CD8-positive, alpha-beta memory T cell (primary cell): ENCODE data around the gene EPB41L3. TPM values are rescaled to one million over a fixed set of nuclear protein-coding genes. Genes with fewer than 3 reads are reported as not detected.

ENCODE experiments used
- CTCF ChIA-PET: fragments of 350-600 bp; sonication (Branson Sonifier 250); formaldehyde crosslinking; loops from one replicate; lab custom pipeline; 2021; ENCODE audit warnings: antibody characterized with exemption; lab: Charles Lee
- POLR2A ChIA-PET: fragments of 350-600 bp; sonication (Branson Sonifier 250); formaldehyde crosslinking; loops from one replicate; lab custom pipeline; 2021; ENCODE audit warnings: antibody characterized with exemption; lab: Charles Lee
- DNase-seq, 5 donors: peaks; one replicate each; pipeline versions ENCODE4 v3.0.0 to v3.0.0-alpha.2; 2020 to 2022; ENCODE audit warnings: mixed read lengths in 1 of 5
- H3K27ac ChIP-seq: one replicate; pipeline ENCODE4 v1.7.0; 2013; ENCODE audit warnings: low read depth, mild to moderate bottlenecking, low read length, moderate library complexity
- H3K27me3 ChIP-seq: 2 replicates; pipeline ENCODE4 v1.7.0; 2013; ENCODE audit warnings: low read length, mild to moderate bottlenecking; ENCODE audit not compliant: insufficient read depth, poor library complexity, severe bottlenecking
- H3K36me3 ChIP-seq: 2 replicates; pipeline ENCODE4 v1.7.0; 2013; ENCODE audit warnings: mild to moderate bottlenecking, low read length, moderate library complexity; ENCODE audit not compliant: insufficient read depth
- H3K4me1 ChIP-seq: 2 replicates; pipeline ENCODE4 v1.7.0; 2013; ENCODE audit warnings: mild to moderate bottlenecking, low read length, moderate library complexity; ENCODE audit not compliant: insufficient read depth
- H3K4me3 ChIP-seq: 2 replicates; pipeline ENCODE4 v1.7.0; 2013; ENCODE audit warnings: mild to moderate bottlenecking, low read length
- H3K9me3 ChIP-seq: 2 replicates; pipeline ENCODE4 v1.7.0; 2013; ENCODE audit warnings: mild to moderate bottlenecking, low read length
- H3K27ac Mint-ChIP-seq, 8 donors: one replicate each; pipeline ENCODE4 v1.8.0; 2020 to 2021; ENCODE audit warnings: mixed read lengths in 8 of 8, mild to moderate bottlenecking in 6 of 8, inconsistent platforms in 3 of 8, moderate library complexity in 3 of 8
- H3K27me3 Mint-ChIP-seq, 2 donors: one replicate each; pipeline ENCODE4 v1.8.0; 2020 to 2021; ENCODE audit warnings: mixed read lengths in 2 of 2, mild to moderate bottlenecking in 1 of 2, moderate library complexity in 1 of 2
- H3K36me3 Mint-ChIP-seq, 3 donors: one replicate each; pipeline ENCODE4 v1.8.0; 2020 to 2021; ENCODE audit warnings: mixed read lengths in 3 of 3, inconsistent platforms in 1 of 3, mild to moderate bottlenecking in 1 of 3
- H3K4me1 Mint-ChIP-seq, 3 donors: one replicate each; pipeline ENCODE4 v1.8.0; 2020 to 2021; ENCODE audit warnings: mixed read lengths in 3 of 3, inconsistent platforms in 1 of 3, mild to moderate bottlenecking in 1 of 3
- H3K4me3 Mint-ChIP-seq, 7 donors: one replicate each; pipeline ENCODE4 v1.8.0; 2020 to 2021; ENCODE audit warnings: mixed read lengths in 7 of 7, mild to moderate bottlenecking in 6 of 7, moderate library complexity in 4 of 7, inconsistent platforms in 2 of 7
- H3K9me3 Mint-ChIP-seq, 5 donors: one replicate each; pipeline ENCODE4 v1.8.0; 2020 to 2022; ENCODE audit warnings: mixed read lengths in 5 of 5, mild to moderate bottlenecking in 3 of 5, moderate library complexity in 2 of 5, inconsistent platforms in 1 of 5
- polyA plus RNA-seq: library from polyadenylated mRNA; unstranded; fragments of 300-500 nt; fragmentation: Illumina TruSeq; gene quantifications from one replicate; pipeline ENCODE4 v1.2.3, GENCODE V29; 2021
- total RNA-seq, 2 experiments: library from RNA; stranded (reverse); gene quantifications; one replicate each; pipeline ENCODE4 v1.2.3, GENCODE V29; 2021

Gene EPB41L3
- total and polyA plus RNA-seq, 3 experiments from 2014 or later: 1.2 to 1.8 TPM; not detected in 1

DNA sequence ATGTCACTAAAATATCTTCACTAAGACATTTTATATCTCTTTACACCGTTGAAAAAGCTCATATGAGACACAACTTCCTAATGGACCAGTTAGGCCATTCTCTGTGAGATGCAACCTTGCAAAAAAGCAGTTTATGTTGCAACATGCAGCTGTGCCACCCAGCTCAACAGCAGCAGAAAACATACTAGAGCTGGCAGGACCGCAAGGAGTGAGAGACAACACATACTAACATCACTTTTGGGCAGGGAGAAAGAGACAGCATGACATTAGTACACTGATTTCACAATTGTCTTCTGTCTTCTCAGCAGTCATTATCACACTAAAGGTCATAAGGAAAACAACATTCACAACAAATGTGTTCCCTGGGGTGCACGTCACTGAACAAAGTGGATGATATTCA, 122.9 kb downstream of the EPB41L3 start:
- Mint-ChIP-seq H3K4me3 (no peak overlapping the region), H3K36me3 (no peaks in the 10 kb centered on the region), H3K9me3 (no peaks in the 10 kb centered on the region), H3K4me1 (no peaks in the 10 kb centered on the region), H3K27me3 (peaks cover 3 to 16% of the 10 kb centered on the region in 2 donors), H3K27ac (no peak overlapping the region)
- POLR2A ChIA-PET: no interaction called here
- H3K9me3 ChIP-seq: no peaks in the 10 kb centered on the region
- no peak overlapping the region for H3K4me3 ChIP-seq
- no peaks in the 10 kb centered on the region for H3K27me3 ChIP-seq
- no peak overlapping the region for H3K27ac ChIP-seq
- no peaks in the 10 kb centered on the region for H3K4me1 ChIP-seq
- no peak for DNase-seq
- CTCF ChIA-PET: no interaction called here
- H3K36me3 ChIP-seq: no peaks in the 10 kb centered on the region

DNA sequence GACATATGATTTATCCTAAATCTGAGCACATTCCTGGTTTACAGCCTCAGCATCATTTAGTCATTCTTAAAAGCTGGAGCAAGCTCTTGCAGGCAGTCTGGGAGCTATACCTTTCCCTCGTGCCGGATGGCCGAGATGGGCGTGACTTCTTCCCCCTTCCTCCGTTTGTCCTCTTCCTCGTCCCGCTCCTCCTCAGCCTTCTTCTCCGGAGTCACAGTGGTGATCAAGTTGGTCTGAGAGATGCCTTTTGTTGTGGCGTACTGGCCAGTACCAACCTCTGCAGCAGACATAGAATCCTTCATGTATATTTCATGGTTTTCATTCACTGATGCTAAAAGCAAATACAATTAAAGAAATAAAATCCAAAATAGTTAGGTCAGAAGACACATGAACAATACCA, 124.2 kb downstream of the EPB41L3 start:
- Histone ChIP-seq H3K36me3 (no peaks in the 10 kb centered on the region), H3K9me3 (no peaks in the 10 kb centered on the region), H3K27ac (no peak overlapping the region), H3K4me3 (no peak overlapping the region), H3K4me1 (no peaks in the 10 kb centered on the region), H3K27me3 (no peaks in the 10 kb centered on the region)
- ChIA-PET POLR2A (no interaction called here), CTCF (no interaction called here)
- DNase-seq: no peak
- Mint-ChIP-seq H3K27ac (no peak overlapping the region), H3K9me3 (no peaks in the 10 kb centered on the region), H3K4me1 (no peaks in the 10 kb centered on the region), H3K4me3 (no peak overlapping the region), H3K36me3 (no peaks in the 10 kb centered on the region), H3K27me3 (peaks cover 6 to 23% of the 10 kb centered on the region in 2 donors)

DNA sequence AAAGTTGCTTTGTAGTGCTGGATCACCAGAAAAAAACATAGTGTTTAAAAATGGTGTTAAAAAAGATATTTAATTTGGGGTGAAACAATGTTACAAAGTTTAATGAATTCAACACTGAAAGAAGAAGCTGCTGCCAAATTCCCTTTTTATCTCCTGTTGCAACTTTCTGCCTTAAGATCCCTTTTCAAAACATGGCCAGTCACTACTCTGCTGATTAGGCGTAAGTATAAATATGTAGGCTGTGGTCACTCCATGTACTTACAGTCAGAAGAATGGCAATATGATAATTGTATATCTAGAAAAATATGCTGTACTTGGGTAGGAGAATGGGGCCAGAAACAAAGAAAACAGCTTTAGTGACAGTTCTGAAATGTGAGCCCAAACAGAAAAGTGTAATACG, 124.8 kb downstream of the EPB41L3 start:
- Mint-ChIP-seq H3K4me3 (no peak overlapping the region), H3K36me3 (no peaks in the 10 kb centered on the region), H3K27me3 (peaks cover 6 to 23% of the 10 kb centered on the region in 2 donors), H3K9me3 (no peaks in the 10 kb centered on the region), H3K4me1 (no peaks in the 10 kb centered on the region), H3K27ac (no peak overlapping the region)
- no peak for DNase-seq
- H3K36me3 ChIP-seq: no peaks in the 10 kb centered on the region
- no peak overlapping the region for H3K4me3 ChIP-seq
- H3K9me3 ChIP-seq: no peaks in the 10 kb centered on the region
- ChIA-PET POLR2A (no interaction called here), CTCF (no interaction called here)
- H3K27me3 ChIP-seq: no peaks in the 10 kb centered on the region
- H3K4me1 ChIP-seq: no peaks in the 10 kb centered on the region
- H3K27ac ChIP-seq: no peak overlapping the region

DNA sequence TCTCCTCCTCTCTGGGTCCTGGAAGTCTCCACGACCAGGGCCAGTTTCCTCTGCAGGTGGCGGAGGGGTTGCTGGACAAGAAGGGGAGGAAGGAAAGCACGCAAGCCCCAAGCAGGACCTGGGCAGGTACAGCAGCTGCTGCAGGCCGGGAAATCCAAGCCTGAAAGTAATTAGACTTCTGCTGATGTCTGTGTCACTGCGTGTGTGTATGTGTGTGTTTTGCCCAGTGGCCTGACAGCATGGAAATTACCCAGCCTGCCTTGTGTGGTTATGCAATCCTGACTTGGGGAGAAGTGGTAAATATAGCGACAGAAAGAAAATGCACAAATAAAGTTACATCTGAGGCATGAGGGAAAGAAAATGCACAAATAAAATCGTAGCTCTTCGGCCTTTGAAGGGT, 126.5 kb downstream of the EPB41L3 start:
- ChIA-PET CTCF (no interaction called here), POLR2A (no interaction called here)
- no peaks in the 10 kb centered on the region for H3K36me3 ChIP-seq
- no peaks in the 10 kb centered on the region for H3K4me1 ChIP-seq
- H3K27me3 ChIP-seq: no peaks in the 10 kb centered on the region
- no peaks in the 10 kb centered on the region for H3K9me3 ChIP-seq
- H3K36me3 Mint-ChIP-seq: no peaks in the 10 kb centered on the region
- H3K4me3 Mint-ChIP-seq: no peak overlapping the region
- peaks cover 6 to 23% of the 10 kb centered on the region in 2 donors for H3K27me3 Mint-ChIP-seq
- no peaks in the 10 kb centered on the region for H3K4me1 Mint-ChIP-seq
- H3K9me3 Mint-ChIP-seq: no peaks in the 10 kb centered on the region
- no peak overlapping the region for H3K27ac ChIP-seq
- no peak for DNase-seq
- H3K27ac Mint-ChIP-seq: no peak overlapping the region
- no peak overlapping the region for H3K4me3 ChIP-seq

DNA sequence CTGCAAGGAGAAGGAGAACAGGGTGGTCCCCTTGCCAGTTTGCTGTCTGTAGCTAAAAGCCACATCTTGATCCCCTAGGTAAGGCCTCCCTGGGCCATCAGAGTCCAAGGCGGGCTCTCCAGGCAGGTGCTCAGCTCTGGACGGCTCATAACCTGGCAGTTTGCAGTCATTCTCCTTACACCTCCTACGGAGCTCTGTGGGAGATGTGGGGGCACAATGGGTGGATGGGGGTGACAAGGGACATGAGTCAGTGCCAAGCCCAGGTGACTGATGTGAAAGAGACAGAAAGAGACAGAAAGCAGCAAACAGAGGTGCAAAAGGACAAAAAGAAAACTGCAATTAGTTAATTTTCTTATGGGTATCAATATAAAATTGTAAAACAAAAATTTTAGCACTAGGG, 127.7 kb downstream of the EPB41L3 start:
- no peak for DNase-seq
- no peaks in the 10 kb centered on the region for H3K36me3 ChIP-seq
- no peaks in the 10 kb centered on the region for H3K9me3 ChIP-seq
- Mint-ChIP-seq H3K9me3 (no peaks in the 10 kb centered on the region), H3K36me3 (no peaks in the 10 kb centered on the region), H3K27me3 (peaks cover 6 to 23% of the 10 kb centered on the region in 2 donors), H3K27ac (no peak overlapping the region), H3K4me3 (no peak overlapping the region), H3K4me1 (no peaks in the 10 kb centered on the region)
- ChIA-PET CTCF (no interaction called here), POLR2A (no interaction called here)
- H3K4me1 ChIP-seq: no peaks in the 10 kb centered on the region
- no peaks in the 10 kb centered on the region for H3K27me3 ChIP-seq
- no peak overlapping the region for H3K27ac ChIP-seq
- no peak overlapping the region for H3K4me3 ChIP-seq

DNA sequence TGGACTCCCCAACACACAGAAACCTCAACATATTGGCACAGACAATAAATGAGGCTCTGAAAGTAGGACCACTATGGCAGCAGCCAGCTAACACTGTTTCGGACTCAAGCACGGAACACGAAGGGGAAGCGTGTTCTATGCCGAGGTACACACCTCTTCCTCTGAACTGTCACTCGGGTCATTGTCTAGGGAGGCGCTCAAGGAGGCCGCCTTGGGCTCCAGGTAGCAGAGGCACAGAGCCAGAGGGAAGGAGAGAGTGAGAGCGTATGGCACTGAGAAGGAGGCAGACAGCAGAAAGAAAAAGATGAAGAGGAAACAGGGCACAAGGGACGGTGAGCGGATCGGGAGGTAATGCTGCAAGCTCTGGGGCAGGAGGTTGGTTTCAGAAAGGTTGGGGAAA, 128.1 kb downstream of the EPB41L3 start:
- Mint-ChIP-seq H3K27me3 (peaks cover 6 to 19% of the 10 kb centered on the region in 2 donors), H3K4me3 (no peak overlapping the region), H3K36me3 (no peaks in the 10 kb centered on the region), H3K27ac (no peak overlapping the region), H3K4me1 (no peaks in the 10 kb centered on the region), H3K9me3 (no peaks in the 10 kb centered on the region)
- DNase-seq: no peak
- Histone ChIP-seq H3K27me3 (no peaks in the 10 kb centered on the region), H3K36me3 (no peaks in the 10 kb centered on the region), H3K9me3 (no peaks in the 10 kb centered on the region), H3K4me1 (no peaks in the 10 kb centered on the region), H3K27ac (no peak overlapping the region), H3K4me3 (no peak overlapping the region)
- POLR2A ChIA-PET: no interaction called here
- CTCF ChIA-PET: no interaction called here

DNA sequence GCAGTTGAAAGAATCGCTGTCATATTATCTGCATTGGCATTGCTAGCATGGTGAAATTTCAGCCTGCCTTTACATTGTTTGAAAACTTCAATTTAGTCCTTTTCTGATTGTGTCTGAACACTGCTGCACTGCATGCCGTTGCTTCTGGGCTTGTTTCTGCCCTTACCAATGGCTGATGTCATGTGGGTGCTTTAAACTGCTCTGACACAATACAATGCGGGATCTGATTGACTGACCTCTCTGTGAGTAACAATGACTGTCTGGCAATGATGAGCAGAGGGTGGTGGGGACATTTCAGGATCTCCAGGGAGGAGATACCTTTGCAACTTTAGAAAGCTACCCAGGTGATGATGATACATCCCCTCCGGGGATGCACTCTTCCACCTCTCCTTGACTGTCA, 128.8 kb downstream of the EPB41L3 start:
- H3K36me3 Mint-ChIP-seq: no peaks in the 10 kb centered on the region
- ChIA-PET POLR2A (no interaction called here), CTCF (no interaction called here)
- H3K4me1 Mint-ChIP-seq: no peaks in the 10 kb centered on the region
- Histone ChIP-seq H3K4me3 (no peak overlapping the region), H3K27ac (no peak overlapping the region), H3K27me3 (no peaks in the 10 kb centered on the region), H3K36me3 (no peaks in the 10 kb centered on the region), H3K9me3 (no peaks in the 10 kb centered on the region), H3K4me1 (no peaks in the 10 kb centered on the region)
- H3K9me3 Mint-ChIP-seq: no peaks in the 10 kb centered on the region
- peaks cover 6 to 24% of the 10 kb centered on the region in 2 donors for H3K27me3 Mint-ChIP-seq
- H3K27ac Mint-ChIP-seq: no peak overlapping the region
- DNase-seq: no peak
- no peak overlapping the region for H3K4me3 Mint-ChIP-seq

DNA sequence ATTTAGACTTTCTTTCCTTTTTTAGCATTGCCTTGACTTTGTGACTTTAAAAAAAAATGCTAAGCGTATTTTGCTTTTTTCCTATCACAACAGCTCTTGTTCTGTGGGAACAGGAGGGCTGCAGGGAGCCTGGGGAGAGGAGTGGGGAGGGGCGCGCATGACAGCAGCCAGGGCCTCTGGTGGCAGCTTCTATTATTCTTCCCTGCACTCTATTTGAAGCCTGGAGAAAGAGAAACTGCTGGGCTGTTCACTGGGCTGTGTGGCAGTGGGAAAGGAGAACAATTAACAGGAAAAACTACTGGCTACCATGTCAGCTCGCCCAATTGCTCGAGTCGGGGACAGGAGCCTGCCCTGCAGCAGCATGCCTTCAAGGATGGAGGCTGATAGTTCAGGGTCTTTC, 129.3 kb downstream of the EPB41L3 start:
- H3K27ac ChIP-seq: no peak overlapping the region
- no peak overlapping the region for H3K4me3 Mint-ChIP-seq
- no peaks in the 10 kb centered on the region for H3K4me1 ChIP-seq
- peaks cover 6 to 21% of the 10 kb centered on the region in 2 donors for H3K27me3 Mint-ChIP-seq
- ChIA-PET POLR2A (no interaction called here), CTCF (no interaction called here)
- no peaks in the 10 kb centered on the region for H3K36me3 ChIP-seq
- H3K27me3 ChIP-seq: no peaks in the 10 kb centered on the region
- no peaks in the 10 kb centered on the region for H3K9me3 ChIP-seq
- H3K9me3 Mint-ChIP-seq: no peaks in the 10 kb centered on the region
- no peak overlapping the region for H3K27ac Mint-ChIP-seq
- no peak overlapping the region for H3K4me3 ChIP-seq
- DNase-seq: no peak
- H3K4me1 Mint-ChIP-seq: no peaks in the 10 kb centered on the region
- no peaks in the 10 kb centered on the region for H3K36me3 Mint-ChIP-seq

DNA sequence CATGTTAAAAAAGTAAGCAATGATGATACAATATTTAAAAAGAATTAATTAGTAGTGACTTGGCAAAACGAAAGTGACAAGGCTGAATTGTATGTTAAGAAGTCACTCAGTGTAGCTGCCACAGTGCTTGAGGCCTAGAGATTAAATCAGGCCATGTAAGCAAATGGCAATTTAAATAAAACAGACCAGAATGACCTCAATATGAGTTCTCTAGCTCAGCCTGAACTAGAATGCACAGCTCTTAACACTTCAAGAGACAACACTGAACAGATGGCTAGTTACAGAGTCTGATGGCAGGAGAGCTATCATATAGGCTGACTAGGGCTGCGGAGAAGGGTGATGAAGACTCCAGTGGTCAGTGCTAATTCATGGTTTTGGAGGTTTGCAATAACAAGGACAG, 130.3 kb downstream of the EPB41L3 start:
- no peaks in the 10 kb centered on the region for H3K4me1 Mint-ChIP-seq
- Histone ChIP-seq H3K9me3 (no peaks in the 10 kb centered on the region), H3K27ac (no peak overlapping the region), H3K4me3 (no peak overlapping the region), H3K4me1 (no peaks in the 10 kb centered on the region), H3K36me3 (no peaks in the 10 kb centered on the region), H3K27me3 (no peaks in the 10 kb centered on the region)
- H3K36me3 Mint-ChIP-seq: no peaks in the 10 kb centered on the region
- ChIA-PET POLR2A (no interaction called here), CTCF (no interaction called here)
- no peaks in the 10 kb centered on the region for H3K9me3 Mint-ChIP-seq
- no peak overlapping the region for H3K27ac Mint-ChIP-seq
- H3K27me3 Mint-ChIP-seq: peaks cover 6 to 20% of the 10 kb centered on the region in 2 donors
- H3K4me3 Mint-ChIP-seq: no peak overlapping the region
- DNase-seq: no peak
